Nephron progenitor cell (in vitro differentiated cells): Measurements from ENCODE around the gene CDK14.

Experiments
- DNase-seq: peaks from one replicate; pipeline ENCODE4 v3.0.0; 2021
- H3K27ac Mint-ChIP-seq: 2 replicates; pipeline ENCODE4 v1.8.0; 2021; ENCODE audit warnings: mild to moderate bottlenecking, moderate library complexity, mixed read lengths
- H3K27me3 Mint-ChIP-seq: 2 replicates; pipeline ENCODE4 v1.8.0; 2021; ENCODE audit warnings: mild to moderate bottlenecking, low read depth, mixed read lengths; ENCODE audit not compliant: poor library complexity
- H3K36me3 Mint-ChIP-seq: 2 replicates; pipeline ENCODE4 v1.8.0; 2021; ENCODE audit warnings: low read depth, mixed read lengths
- H3K4me1 Mint-ChIP-seq: 2 replicates; pipeline ENCODE4 v1.8.0; 2021; ENCODE audit warnings: mixed read lengths
- H3K4me3 Mint-ChIP-seq: 2 replicates; pipeline ENCODE4 v1.8.0; 2021; ENCODE audit warnings: mild to moderate bottlenecking, moderate library complexity, mixed read lengths
- H3K9me3 Mint-ChIP-seq: 2 replicates; pipeline ENCODE4 v1.8.0; 2021; ENCODE audit warnings: mild to moderate bottlenecking, moderate library complexity, mixed read lengths
- TF ChIP-seq, protein P1 (sequence below): fragments of 200-600 bp; sonication (generic); IDR thresholded peaks from 2 replicates; pipeline ENCODE4 v1.5.0; 2021; ENCODE audit warnings: antibody characterized with exemption

The CDK14 gene

DNA sequence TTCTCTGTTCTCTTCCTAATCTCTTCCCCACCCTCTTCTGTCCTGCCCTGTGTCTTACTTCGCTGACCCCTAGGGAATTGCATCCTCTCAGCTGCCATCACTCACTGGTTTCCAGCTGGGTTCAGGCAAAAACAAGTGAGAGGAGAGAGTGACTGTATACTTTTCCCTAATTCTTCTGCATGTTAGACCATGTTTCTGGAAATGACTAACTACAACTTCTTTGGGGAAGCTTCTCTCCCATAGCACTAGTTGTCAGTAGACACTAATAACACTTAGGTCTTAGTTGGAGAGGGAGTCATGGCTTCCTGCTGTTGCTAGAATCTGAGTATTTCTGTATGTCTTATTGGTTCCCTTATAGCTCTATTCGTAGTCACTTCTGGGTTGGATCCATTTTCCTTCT is 369.1 kb downstream of the CDK14 start:
- no peaks in the 10 kb centered on the region for H3K36me3 Mint-ChIP-seq
- H3K9me3 Mint-ChIP-seq, result no peaks in the 10 kb centered on the region
- no peak overlapping the region for H3K27ac Mint-ChIP-seq
- no peak overlapping the region for H3K4me3 Mint-ChIP-seq
- H3K4me1 Mint-ChIP-seq, result peaks cover 15% of the 10 kb centered on the region
- DNase-seq, result no peak
- H3K27me3 Mint-ChIP-seq, result no peaks in the 10 kb centered on the region
- TF ChIP-seq, protein P1, sequence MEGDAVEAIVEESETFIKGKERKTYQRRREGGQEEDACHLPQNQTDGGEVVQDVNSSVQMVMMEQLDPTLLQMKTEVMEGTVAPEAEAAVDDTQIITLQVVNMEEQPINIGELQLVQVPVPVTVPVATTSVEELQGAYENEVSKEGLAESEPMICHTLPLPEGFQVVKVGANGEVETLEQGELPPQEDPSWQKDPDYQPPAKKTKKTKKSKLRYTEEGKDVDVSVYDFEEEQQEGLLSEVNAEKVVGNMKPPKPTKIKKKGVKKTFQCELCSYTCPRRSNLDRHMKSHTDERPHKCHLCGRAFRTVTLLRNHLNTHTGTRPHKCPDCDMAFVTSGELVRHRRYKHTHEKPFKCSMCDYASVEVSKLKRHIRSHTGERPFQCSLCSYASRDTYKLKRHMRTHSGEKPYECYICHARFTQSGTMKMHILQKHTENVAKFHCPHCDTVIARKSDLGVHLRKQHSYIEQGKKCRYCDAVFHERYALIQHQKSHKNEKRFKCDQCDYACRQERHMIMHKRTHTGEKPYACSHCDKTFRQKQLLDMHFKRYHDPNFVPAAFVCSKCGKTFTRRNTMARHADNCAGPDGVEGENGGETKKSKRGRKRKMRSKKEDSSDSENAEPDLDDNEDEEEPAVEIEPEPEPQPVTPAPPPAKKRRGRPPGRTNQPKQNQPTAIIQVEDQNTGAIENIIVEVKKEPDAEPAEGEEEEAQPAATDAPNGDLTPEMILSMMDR, result no peak

DNA sequence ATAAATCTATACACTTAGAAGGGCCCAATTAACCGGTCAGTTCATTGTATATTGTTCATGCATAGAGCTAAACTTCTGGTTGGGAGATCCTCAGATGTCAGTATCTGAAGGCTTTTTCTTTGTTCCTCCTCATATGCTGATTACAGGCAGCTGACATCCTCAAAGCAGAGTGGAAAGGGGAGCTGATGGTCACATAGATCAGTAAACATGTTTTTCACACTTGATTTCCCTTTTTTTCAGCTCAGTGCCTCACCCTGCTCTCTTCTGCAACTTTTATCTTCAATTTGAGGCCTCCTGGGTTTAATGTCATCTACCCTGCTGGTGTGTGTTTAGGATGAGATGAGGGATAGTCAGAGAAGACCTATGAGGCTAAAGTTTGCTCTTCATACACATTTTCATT is 370.2 kb downstream of the CDK14 start:
- peak overlapping the region; percentile 34 for H3K27ac Mint-ChIP-seq
- no peak overlapping the region for H3K4me3 Mint-ChIP-seq
- H3K36me3 Mint-ChIP-seq, result peaks cover 3% of the 10 kb centered on the region
- no peaks in the 10 kb centered on the region for H3K9me3 Mint-ChIP-seq
- H3K27me3 Mint-ChIP-seq, result no peaks in the 10 kb centered on the region
- no peak for DNase-seq
- peaks cover 17% of the 10 kb centered on the region for H3K4me1 Mint-ChIP-seq
- TF ChIP-seq, protein P1, result no peak

DNA sequence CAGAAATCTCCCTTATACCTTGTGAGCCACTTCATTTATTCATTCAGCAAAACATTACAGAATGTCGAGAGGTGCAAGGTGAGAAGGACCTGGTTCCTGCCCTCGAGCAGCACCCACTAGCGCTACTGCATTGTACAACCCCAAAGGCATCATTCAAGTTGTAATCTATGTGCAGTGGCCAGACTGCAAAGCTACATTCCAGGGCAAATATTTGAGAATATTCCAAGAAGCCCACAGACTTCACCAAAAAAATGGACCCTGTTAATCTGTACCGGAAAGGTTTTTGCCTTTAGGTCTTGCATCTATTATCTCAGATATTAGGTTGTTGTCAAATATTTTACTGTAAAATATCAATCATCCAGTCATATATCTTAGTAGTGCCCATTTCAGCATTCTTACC is 372.8 kb downstream of the CDK14 start:
- Mint-ChIP-seq H3K4me3 (no peak overlapping the region), H3K27ac (no peak overlapping the region), H3K27me3 (no peaks in the 10 kb centered on the region), H3K9me3 (peaks cover 14% of the 10 kb centered on the region), H3K4me1 (peaks cover 18% of the 10 kb centered on the region), H3K36me3 (peaks cover 19% of the 10 kb centered on the region)
- TF ChIP-seq, protein P1, result no peak
- no peak for DNase-seq

DNA sequence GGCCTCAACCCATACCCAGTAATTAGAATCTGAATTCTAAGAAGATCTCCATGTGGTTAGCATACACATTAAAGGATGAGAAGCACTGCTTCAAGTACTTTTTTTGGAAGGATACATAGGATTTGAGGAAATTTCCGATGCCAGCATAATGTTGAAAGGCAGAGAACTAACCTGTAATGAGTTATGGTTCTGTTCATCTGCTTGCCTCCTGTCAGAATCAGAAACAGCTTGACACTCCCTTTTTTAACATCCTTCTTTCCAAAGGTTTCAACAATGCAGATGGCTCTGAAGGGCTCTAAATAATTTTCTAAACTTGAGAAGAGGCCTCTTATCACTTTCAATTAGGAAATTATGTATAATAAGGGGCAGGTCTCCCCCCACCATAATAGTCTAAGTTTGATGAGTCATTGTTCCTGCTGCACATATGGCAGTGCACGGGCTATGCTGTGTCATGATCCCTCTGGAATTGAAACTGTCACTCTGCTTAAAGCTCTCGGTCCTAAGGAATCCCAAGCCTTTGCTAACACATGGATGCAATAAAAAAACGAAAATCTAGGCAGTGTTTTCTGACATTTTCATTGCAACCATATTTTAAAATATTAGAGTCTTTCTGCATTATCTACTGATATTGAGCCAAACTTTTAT is 376.9 kb downstream of the CDK14 start:
- H3K36me3 Mint-ChIP-seq, result peaks cover 55% of the 10 kb centered on the region
- H3K4me1 Mint-ChIP-seq, result peaks cover 3% of the 10 kb centered on the region
- TF ChIP-seq, protein P1, result no peak
- no peak overlapping the region for H3K27ac Mint-ChIP-seq
- no peak for DNase-seq
- H3K9me3 Mint-ChIP-seq, result peaks cover 48% of the 10 kb centered on the region
- no peak overlapping the region for H3K4me3 Mint-ChIP-seq
- H3K27me3 Mint-ChIP-seq, result no peaks in the 10 kb centered on the region

DNA sequence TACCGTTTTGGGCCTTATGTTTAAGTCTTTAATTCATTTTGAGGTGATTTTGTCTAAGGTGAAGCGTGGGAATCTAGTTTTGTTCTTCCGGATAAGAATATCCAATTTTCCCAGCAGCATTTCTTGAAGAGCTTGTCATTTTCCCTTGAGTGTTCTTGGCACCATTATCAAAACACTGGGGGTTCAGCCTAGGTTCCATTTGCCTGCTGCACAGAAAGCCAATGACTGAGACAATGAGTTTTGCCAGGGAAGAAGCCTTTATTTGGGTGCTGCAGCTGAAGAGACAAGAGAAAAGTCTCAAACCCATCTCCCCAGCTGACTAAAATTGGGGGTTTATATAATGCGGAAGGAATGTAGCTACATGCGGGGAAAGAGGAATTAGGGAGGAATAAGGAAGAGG is 380.9 kb downstream of the CDK14 start:
- H3K36me3 Mint-ChIP-seq, result peaks cover 66% of the 10 kb centered on the region
- H3K27ac Mint-ChIP-seq, result no peak overlapping the region
- DNase-seq, result no peak
- H3K27me3 Mint-ChIP-seq, result no peaks in the 10 kb centered on the region
- H3K9me3 Mint-ChIP-seq, result peaks cover 61% of the 10 kb centered on the region
- H3K4me3 Mint-ChIP-seq, result no peak overlapping the region
- no peaks in the 10 kb centered on the region for H3K4me1 Mint-ChIP-seq
- TF ChIP-seq, protein P1, result no peak

DNA sequence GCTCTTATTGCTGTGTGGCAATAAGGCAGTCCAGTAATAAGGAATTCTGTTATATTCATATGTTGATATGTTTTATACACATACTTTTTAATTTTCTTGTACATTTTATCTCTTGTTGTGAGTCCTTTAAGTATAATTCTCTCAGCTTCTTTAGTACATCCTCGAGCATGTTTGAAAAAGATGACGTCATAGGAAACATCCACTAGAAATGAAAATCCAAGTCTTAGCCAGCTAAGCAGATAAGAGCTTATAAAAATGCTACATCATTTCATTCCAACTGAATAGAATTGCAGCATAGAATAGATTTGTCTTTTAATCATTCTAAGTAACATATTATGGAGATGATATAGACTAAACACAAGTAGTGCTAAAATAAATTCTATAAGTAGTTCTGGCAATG is 384.4 kb downstream of the CDK14 start:
- H3K4me1 Mint-ChIP-seq, result no peaks in the 10 kb centered on the region
- peaks cover 54% of the 10 kb centered on the region for H3K9me3 Mint-ChIP-seq
- TF ChIP-seq, protein P1, result no peak
- H3K27ac Mint-ChIP-seq, result no peak overlapping the region
- H3K27me3 Mint-ChIP-seq, result no peaks in the 10 kb centered on the region
- H3K4me3 Mint-ChIP-seq, result no peak overlapping the region
- no peak for DNase-seq
- H3K36me3 Mint-ChIP-seq, result peaks cover 66% of the 10 kb centered on the region
